Caco-2 (cell line): ENCODE data around the gene FBLN5. TPM values are rescaled to one million over a fixed set of nuclear protein-coding genes. Genes with fewer than 3 reads are reported as not detected.

Source experiments
- BruUV-seq: library from RNA; stranded (reverse); fragments of 400-500 nt; replicated peaks from 2 replicates; lab custom pipeline; 2021; lab: Mats Ljungman, UMichigan
- CTCF ChIA-PET: fragments of 300-600 bp; sonication (Branson Sonifier 250); formaldehyde crosslinking; loops from one replicate; lab custom pipeline; 2022; ENCODE audit warnings: antibody characterized with exemption; lab: Charles Lee
- POLR2A ChIA-PET: fragments of 300-600 bp; sonication (Branson Sonifier 250); formaldehyde crosslinking; loops from one replicate; lab custom pipeline; 2022; ENCODE audit warnings: antibody characterized with exemption; lab: Charles Lee
- DNase-seq, 2 experiments: peaks; one replicate each; pipeline versions ENCODE4 v3.0.0 to v3.0.0-alpha.2; 2020 to 2022
- H3K27me3 ChIP-seq: replicated peaks from 2 replicates; pipeline ENCODE4 v1.6.0; 2011; ENCODE audit warnings: low read length; ENCODE audit not compliant: control insufficient read depth, insufficient read depth
- H3K36me3 ChIP-seq: 2 replicates; pipeline ENCODE4 v1.5.1; 2011; ENCODE audit warnings: low read length; ENCODE audit not compliant: control insufficient read depth, insufficient read depth
- H3K4me1 ChIP-seq: fragments of 250-450 bp; sonication (Bioruptor Pico); 2 replicates; pipeline ENCODE4 v1.5.1; 2020; ENCODE audit warnings: mild to moderate bottlenecking
- H3K4me3 ChIP-seq: 2 replicates; pipeline ENCODE4 v1.5.1; 2011; ENCODE audit warnings: low read depth, mild to moderate bottlenecking, control low read depth, low read length
- H3K9me3 ChIP-seq: fragments of 250-450 bp; sonication (Bioruptor Pico); 2 replicates; pipeline ENCODE4 v1.5.1; 2020; ENCODE audit warnings: mild to moderate bottlenecking, moderate library complexity
- H3K27ac Mint-ChIP-seq: one replicate; pipeline ENCODE4 v1.8.0; 2022; ENCODE audit warnings: mixed read lengths; ENCODE audit not compliant: unreplicated experiment
- H3K27me3 Mint-ChIP-seq: one replicate; pipeline ENCODE4 v1.8.0; 2022; ENCODE audit warnings: mixed read lengths; ENCODE audit not compliant: insufficient read depth, unreplicated experiment
- H3K36me3 Mint-ChIP-seq: one replicate; pipeline ENCODE4 v1.8.0; 2022; ENCODE audit warnings: mild to moderate bottlenecking, mixed read lengths; ENCODE audit not compliant: insufficient read depth, unreplicated experiment
- H3K4me1 Mint-ChIP-seq: one replicate; pipeline ENCODE4 v1.8.0; 2022; ENCODE audit warnings: low read depth, mixed read lengths; ENCODE audit not compliant: unreplicated experiment
- H3K4me3 Mint-ChIP-seq: one replicate; pipeline ENCODE4 v1.8.0; 2022; ENCODE audit warnings: mild to moderate bottlenecking, moderate library complexity, mixed read lengths; ENCODE audit not compliant: unreplicated experiment
- H3K9me3 Mint-ChIP-seq: one replicate; pipeline ENCODE4 v1.8.0; 2022; ENCODE audit warnings: mixed read lengths; ENCODE audit not compliant: unreplicated experiment
- CTCF ChIP-seq, 2 experiments: fragments of 200-600 bp in 1 of 2; IDR thresholded peaks; 1 replicate in 1 of 2; 2 replicates in 1 of 2; pipeline versions ENCODE4 v1.5.1 to v1.8.0; 2011 to 2022; ENCODE audit warnings: antibody characterized with exemption in 1 of 2, control low read depth in 1 of 2, inconsistent platforms in 1 of 2, low read depth in 1 of 2, low read length in 1 of 2, mild to moderate bottlenecking in 1 of 2, moderate library complexity in 1 of 2; ENCODE audit not compliant: insufficient read depth in 1 of 2, severe bottlenecking in 1 of 2, unreplicated experiment in 1 of 2
- intact Hi-C: fragments of 100-400 bp; cut with micrococcal nuclease; formaldehyde crosslinking; loops from one replicate; pipeline ENCODE4 v1.10.0; 2022; ENCODE audit not compliant: unreplicated experiment
- total RNA-seq: library from RNA; stranded (reverse); gene quantifications from 2 replicates; pipeline ENCODE4 v1.2.3, GENCODE V29; 2022

Gene FBLN5
- total RNA-seq, 1 experiment from 2014 or later, result 13.9 TPM

GRCh38 chr14:91971188-91971778, 23.8 kb upstream of the FBLN5 start:
- CTCF ChIA-PET, result no interaction called here
- peaks cover 34% of the 10 kb centered on the region for H3K36me3 Mint-ChIP-seq
- H3K4me1 ChIP-seq, result no peaks in the 10 kb centered on the region
- H3K27me3 Mint-ChIP-seq, result no peaks in the 10 kb centered on the region
- no TSS peak for BruUV-seq
- no peak overlapping the region for H3K4me3 Mint-ChIP-seq
- no peak for DNase-seq
- no peak overlapping the region for H3K27ac Mint-ChIP-seq
- H3K4me1 Mint-ChIP-seq, result no peaks in the 10 kb centered on the region
- H3K27me3 ChIP-seq, result no peaks in the 10 kb centered on the region
- no peaks in the 10 kb centered on the region for H3K36me3 ChIP-seq
- no peaks in the 10 kb centered on the region for H3K9me3 ChIP-seq
- no peak for TF ChIP-seq CTCF (IDR thresholded peaks at IDR 0.05; ENCODE audit: insufficient read depth in 1 of 2, low read depth in 1 of 2, low read length in 1 of 2, severe bottlenecking in 1 of 2, unreplicated experiment in 1 of 2)
- H3K4me3 ChIP-seq, result no peak overlapping the region
- intact Hi-C loops, result no loop called here
- POLR2A ChIA-PET, result no interaction called here
- H3K9me3 Mint-ChIP-seq, result no peaks in the 10 kb centered on the region

GRCh38 chr14:91968280-91968679, 20.8 kb upstream of the FBLN5 start:
- DNase-seq, result no peak
- Histone ChIP-seq H3K27me3 (no peaks in the 10 kb centered on the region), H3K4me1 (no peaks in the 10 kb centered on the region), H3K4me3 (no peak overlapping the region), H3K9me3 (no peaks in the 10 kb centered on the region), H3K36me3 (no peaks in the 10 kb centered on the region)
- no peak overlapping the region for H3K4me3 Mint-ChIP-seq
- no peaks in the 10 kb centered on the region for H3K9me3 Mint-ChIP-seq
- H3K4me1 Mint-ChIP-seq, result no peaks in the 10 kb centered on the region
- CTCF ChIA-PET, result no interaction called here
- TF ChIP-seq CTCF (IDR thresholded peaks at IDR 0.05; ENCODE audit: insufficient read depth in 1 of 2, low read depth in 1 of 2, low read length in 1 of 2, severe bottlenecking in 1 of 2, unreplicated experiment in 1 of 2), result no peak
- intact Hi-C loops, result no loop called here
- H3K27ac Mint-ChIP-seq, result no peak overlapping the region
- no peaks in the 10 kb centered on the region for H3K27me3 Mint-ChIP-seq
- peaks cover 28% of the 10 kb centered on the region for H3K36me3 Mint-ChIP-seq
- POLR2A ChIA-PET, result no interaction called here
- no TSS peak for BruUV-seq

GRCh38 chr14:91964724-91965123, 17.2 kb upstream of the FBLN5 start:
- no peak overlapping the region for H3K4me3 Mint-ChIP-seq

More at GRCh38 chr14:91964724-91965123, 17.2 kb upstream of the FBLN5 start:
- no peak overlapping the region for H3K4me3 ChIP-seq
- Mint-ChIP-seq H3K36me3 (peaks cover 18% of the 10 kb centered on the region), H3K9me3 (no peaks in the 10 kb centered on the region), H3K27me3 (no peaks in the 10 kb centered on the region), H3K4me1 (peaks cover 8% of the 10 kb centered on the region), H3K27ac (no peak overlapping the region)
- no peaks in the 10 kb centered on the region for H3K27me3 ChIP-seq
- ChIA-PET POLR2A (no interaction called here), CTCF (no interaction called here)
- H3K9me3 ChIP-seq, result no peaks in the 10 kb centered on the region
- intact Hi-C loops, result no loop called here
- no peaks in the 10 kb centered on the region for H3K4me1 ChIP-seq
- TF ChIP-seq CTCF (IDR thresholded peaks at IDR 0.05; ENCODE audit: insufficient read depth in 1 of 2, low read depth in 1 of 2, low read length in 1 of 2, severe bottlenecking in 1 of 2, unreplicated experiment in 1 of 2), result no peak
- BruUV-seq, result no TSS peak
- DNase-seq, result no peak
- H3K36me3 ChIP-seq, result no peaks in the 10 kb centered on the region
